Stimulated activated CD4-positive, alpha-beta T cell treated with anti-CD3 and anti-CD28 coated beads, Interleukin-2, amount 100 ng/mL, for 24 hours (primary cell): ENCODE measurements around the gene FBXO36.

Experiments used
- DNase-seq, 2 donors: peaks; one replicate each; pipeline ENCODE4 v3.0.0-alpha.2; 2020

FBXO36 gene

DNA sequence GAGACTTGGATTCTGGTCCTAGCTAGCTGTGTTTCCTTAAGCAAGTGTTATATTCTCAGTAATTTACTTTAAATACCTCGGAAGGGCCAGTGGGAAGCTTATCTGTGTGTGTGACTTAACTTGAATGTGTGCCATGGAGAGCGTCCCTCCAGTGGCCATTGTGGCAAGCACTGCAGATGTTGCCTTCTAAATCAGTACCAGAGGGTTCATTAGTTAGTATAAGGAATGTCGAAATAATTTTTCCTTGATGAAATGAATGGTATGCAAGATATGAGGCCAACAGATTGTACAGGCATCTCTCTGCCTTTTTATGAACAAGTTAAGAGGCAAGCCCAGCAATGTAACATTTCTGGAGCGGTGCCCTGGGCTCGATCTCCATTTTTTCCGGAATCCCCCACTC lies 52.0 kb downstream of the FBXO36 start:
- DNase-seq = no peak

DNA sequence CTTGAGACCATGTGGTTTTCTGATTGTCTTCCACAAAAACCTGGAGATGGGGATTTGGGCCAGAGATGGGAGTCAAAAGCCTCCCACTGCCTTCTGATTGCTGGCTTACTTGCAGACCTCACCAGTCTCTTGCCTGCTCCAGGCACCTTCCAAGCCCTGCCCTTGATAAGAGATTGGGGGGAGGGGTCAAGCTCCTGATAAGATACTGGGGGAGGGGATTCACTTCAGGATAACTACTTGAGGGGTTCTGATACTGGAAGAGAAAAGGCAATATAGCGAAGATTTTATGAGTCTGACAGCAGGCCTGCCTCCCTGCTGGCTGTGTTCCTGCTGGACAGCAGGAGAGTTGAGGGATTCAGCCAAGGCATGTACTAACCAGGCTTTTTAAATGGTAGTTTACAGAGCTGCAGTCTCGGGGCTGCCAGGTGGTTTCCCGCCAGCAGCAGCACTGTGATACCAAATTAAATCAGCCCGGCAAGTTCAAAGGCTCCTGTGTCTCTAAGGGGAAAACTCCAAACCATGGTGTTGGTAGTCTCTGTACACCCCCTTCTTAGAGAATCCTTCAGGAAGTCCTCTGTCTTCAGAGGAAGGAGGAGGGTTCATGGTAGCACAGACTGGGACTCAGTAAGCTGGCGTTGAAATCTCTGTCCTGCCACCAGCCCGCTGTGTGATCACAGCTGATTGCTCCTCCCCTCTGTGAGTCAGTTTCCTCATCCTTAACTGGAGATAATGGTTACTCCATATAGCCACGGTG lies 58.3 kb downstream of the FBXO36 start:
- DNase-seq = peak; percentile 7 to 17

DNA sequence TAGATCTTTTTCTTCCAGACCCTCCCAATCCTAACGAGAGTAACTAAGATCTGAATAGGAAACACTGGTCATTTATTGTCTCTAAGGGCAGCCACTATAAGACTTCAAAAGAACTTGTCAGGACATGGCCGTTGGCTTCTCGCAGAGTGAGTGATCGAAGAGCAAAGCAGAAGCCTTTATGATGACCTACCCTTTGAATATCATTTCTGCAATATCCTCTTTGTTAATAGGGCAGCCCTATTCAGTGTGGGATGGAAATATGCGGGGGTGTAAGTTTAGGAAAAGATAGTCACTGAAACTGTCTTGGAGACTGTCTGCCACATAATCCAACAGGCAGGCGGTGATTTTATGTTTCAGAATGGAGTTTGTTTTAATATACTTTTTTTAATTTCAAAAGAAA lies 70.9 kb downstream of the FBXO36 start:
- no peak for DNase-seq

DNA sequence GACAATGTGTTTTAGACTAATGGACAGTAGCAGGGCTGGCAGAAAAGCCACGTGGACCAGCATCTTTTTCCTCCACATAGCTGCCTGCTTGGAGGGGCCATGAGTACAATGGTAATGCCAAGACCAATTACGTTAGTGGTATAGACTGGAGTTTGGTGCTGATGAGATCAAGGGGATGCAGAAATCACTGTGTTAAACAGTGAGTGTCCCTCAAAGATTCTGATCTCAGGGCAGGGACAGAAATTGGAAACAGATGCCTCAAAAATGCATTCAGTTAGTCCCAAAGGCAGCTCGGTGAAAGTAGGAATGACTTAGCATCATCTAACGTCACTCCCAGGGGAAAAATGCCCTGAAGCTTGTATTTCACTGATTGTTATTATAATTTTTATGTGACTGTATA lies 74.0 kb downstream of the FBXO36 start:
- no peak for DNase-seq

DNA sequence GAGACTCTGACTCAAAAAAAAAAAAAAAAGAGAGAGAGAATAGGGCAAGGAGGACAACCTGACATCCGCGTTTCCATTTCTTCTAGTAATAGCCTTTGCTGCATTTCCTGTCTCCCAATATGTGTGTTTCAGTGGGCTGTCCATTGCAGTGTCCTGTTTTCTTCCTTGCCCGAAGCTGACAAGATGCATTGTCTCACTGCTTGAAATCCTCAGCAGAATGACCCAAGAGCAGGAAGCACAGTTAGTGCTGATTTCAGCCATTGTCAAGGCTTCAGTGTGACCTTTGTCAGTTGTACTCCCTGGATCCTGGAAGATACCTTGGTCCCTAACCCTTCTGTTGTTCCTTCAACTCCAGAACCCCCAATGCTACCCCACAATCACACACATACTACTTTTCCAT lies 75.3 kb downstream of the FBXO36 start:
- no peak for DNase-seq

DNA sequence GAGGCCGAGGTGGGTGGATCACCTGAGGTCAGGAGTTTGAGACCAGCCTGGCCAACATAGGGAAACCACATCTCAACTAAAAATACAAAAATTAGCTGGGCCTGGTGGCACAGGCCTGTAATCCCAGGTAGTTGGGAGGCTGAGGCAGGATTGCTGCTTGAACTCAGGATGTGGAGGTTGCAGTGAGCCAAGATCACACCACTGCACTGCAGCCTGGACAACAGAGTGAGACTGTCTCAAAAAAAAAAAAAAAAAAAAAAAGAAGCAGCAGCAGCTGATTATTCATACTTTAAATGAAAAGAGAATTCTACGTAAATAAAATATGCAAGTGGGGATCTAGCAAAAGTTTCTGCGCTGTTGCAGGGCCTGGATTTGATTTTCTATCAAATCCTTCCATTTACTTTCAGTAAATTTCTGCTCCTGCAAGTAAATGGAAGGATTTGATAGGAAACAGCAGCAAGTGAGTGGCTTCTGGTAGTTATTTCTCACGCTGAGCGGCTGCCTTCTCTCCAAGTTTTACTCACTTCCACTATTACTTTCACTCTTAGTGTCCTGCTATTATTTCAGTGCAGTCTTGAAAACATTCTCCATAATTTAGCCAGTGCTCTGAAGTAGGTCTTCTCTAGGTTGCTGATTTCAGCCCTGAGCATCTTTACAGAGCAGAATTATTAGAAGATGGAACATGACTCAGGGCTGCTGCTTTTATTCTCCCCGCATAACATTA lies 78.0 kb downstream of the FBXO36 start:
- DNase-seq = no peak

DNA sequence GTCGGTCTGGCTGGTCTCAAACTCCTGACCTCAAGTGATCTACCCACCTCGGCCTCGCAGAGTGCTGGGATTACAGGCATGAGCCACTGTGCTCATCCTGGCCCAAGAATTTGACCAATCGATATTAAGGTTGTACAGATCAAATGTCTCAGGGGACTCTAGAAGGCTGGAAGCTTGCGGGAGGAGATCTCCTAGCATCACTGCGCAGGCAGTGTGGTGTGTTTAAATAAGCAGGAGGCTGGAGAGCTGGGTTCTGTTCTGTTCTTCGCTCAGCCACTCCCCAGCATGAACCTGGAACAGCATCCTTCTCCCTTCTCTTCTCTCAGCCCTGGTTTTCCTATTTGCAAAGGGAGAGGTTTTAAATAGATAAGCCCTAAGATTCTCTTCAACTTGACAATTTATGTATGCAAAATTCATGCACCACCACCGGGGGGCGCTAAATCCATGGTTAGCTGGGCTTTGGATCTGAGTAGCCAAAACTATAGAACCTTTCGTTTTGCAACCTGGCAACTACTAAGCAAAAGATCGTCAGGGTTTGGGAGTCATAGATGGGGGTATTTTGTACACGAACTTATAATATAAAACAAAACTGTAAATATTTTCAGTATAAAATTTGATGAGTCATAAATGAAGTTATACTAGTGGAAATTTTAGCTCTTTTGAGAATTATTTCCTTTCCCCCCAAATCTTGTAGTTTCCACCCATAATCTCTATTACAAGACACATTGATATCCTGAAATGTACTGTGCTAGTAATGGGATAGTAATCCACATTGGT lies 85.8 kb downstream of the FBXO36 start:
- DNase-seq = peak; percentile 90 to 92

DNA sequence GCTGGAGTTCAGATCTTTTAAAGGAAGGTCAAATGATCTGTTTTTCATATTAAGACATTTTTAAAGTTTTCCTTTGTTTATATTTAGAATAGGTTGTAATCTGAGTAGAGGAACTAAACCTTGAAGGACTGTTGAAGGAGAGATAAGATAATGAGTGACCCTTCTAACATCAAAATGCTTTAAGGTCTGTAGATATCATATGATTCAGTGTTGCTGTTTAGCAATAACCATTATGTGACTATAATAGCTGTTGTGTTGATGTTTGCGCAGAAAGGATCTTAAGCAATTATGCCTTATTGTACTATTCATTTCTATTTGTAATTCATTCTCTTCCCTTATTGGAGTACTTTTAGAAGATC lies 86.4 kb downstream of the FBXO36 start:
- no peak for DNase-seq

DNA sequence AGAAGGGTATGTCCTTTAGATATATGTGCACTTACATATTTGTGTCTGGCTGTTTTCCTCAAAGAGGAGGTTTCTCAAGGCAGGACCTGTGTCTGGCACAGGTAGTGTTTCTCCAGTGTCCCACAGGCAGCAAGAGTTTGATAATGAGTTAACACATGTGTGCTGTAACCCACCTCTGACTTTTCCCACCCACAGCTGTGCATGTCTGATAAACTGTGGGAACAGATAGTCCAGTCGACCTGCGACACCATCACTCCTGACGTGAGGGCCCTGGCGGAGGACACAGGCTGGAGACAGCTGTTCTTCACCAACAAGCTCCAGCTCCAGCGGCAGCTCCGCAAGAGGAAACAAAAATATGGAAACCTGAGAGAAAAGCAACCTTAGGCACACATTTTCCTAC lies 88.2 kb downstream of the FBXO36 start:
- DNase-seq = no peak

DNA sequence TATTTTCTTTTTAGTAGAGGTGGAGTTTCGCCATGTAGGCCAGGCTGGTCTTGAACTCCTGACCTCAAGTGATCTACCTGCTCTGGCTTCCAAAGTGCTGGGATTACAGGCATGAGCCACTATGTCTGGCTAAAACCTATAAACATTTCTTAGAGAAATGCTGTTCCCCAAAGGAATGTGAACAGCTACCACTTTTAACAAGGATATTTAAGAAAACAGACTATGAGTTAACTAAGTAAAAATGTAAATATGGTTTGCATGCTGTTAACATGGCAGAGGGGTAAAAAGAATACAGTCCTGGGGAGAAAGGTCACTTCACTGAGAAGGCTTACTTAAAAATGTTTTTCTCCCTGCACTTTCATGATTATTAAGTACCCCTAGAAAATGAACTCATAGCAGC lies 89.3 kb downstream of the FBXO36 start:
- DNase-seq = no peak

DNA sequence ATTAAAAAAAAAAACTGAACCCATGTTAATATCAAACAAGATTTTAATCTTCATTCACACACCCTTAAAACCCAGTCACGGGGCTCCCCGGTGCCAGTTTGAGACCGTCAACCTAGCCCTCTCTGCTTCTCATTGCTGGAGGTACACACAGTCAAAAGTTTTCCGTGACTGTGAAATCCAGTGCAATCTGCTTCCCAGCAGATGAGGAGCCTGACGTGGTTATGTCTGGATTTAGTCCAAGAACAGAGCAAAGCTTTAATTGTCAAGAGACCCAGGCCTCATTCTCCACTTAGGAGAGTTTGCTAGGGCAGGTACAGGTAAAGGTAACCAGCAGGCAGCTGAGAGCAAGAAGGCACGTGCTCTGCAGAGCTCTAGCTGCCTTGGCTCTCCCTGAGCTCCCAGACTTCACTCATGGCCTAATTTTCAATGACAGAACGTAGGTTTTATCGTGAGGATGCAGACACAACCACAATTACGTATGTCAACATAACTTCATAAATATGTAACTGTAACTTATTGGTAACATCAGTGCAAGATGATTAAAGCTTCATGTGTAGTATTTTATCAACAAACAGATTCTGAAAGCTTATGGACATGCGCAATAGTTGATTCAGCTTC lies 90.1 kb downstream of the FBXO36 start:
- no peak for DNase-seq

DNA sequence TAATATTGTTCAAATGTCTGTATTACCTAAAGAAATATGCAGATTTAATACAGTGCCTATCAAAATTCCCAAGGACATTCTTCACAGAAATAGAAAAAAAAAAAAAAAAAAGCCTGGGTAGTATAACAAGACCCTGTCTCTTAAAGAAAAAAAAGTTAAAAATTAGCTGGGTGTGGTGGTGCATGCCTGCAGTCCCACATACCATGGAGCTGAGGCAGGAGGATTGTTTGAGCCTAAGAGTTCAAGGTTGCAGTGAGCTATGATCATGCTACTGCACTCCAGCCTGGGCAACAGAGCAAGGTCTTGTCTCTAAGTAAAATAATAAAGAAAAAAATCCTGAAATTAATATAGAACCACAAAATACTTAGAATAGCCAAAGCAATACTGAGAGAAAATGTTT lies 94.5 kb downstream of the FBXO36 start:
- no peak for DNase-seq

DNA sequence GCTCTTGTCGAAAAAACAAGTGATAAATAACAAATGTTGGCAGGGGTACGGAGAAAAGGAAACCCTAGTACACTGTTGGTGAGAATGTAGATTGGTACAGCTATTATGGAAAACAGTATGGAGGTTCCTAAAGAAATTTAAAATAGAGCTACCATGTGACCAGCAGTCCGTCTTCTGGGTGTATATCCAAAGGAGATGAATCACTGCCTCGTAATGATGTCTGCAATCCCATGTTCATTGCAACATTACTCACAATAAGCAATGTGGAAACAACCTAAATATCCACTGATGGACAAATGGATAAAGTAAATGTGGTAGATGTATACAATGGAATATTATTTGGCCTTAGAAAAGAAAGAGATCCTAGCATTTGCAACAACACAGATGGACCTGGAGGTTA lies 95.8 kb downstream of the FBXO36 start:
- DNase-seq = no peak

DNA sequence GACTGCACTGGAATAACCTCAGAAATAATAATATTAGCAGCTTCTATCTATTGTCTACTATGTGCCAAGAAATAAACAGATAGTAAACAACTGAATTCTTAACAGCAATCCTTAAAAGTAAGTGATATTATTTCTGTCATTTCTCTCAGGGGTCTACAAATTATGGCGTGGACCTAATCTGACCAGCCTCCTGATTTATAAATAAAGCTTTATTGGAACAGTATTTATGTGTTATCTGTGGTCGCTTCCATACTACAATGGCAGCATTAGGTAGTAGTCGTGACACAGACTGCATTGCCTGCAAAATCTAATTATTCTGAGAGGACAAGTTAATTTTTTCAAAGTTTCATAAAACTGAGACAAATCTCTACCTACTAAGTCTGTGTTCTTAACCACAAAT lies 97.4 kb downstream of the FBXO36 start:
- no peak for DNase-seq

DNA sequence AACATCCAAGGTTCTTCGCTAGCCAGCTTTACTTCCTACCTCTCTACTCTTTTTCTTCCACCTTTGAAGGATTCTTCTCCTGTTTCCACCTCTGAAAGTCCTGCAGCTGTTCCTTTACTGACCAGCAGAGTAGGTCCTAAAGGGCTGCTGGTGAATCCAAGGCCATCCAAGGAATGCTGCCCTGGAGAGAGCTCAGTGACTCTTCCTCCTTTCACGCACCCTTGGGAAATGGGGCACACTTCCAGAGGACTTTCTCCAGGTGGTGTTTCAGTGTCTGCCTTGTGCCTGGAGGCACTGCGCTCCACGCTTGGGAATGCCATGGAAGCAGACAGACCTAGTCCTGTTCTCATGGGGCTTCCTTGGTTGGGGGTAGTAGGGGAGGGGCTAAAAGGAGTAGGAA lies 101.0 kb downstream of the FBXO36 start:
- no peak for DNase-seq

DNA sequence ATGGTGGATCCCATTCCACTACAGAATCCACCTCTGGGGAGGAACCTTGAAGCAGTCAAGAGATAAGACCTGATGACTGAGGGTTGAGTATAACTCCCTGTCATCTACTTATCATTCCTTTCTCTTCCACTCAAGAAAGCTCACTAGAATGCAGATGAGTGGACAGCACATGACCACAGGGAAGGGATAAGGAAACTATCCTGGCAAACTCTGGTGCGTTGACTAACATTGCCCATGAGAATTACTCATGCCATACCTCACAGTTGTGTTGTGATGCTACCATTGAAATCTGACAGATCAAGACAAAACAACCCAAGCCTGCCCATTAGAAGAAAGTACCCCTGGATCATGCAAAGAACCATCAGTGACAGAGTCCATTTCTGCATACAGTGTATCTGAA lies 119.9 kb downstream of the FBXO36 start:
- DNase-seq = no peak

DNA sequence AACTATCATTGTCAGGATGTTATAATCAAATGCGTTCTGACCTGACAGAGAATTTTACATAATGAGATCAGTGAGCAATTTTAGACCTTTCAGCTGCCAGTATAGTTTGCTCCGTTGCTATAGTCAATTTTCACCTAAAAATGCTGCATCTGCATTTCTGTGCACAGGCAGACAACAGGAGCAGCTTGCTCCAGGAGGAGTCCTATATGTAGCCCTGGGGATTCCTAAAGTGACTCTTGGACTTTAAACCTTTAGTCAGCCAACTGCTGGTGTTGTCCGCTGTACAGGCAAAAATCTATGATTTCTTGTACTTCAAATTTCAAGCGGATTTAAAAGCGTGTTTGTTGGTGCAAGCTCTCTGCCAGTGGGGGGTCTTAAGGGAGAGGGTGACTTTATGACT lies 120.7 kb downstream of the FBXO36 start:
- no peak for DNase-seq

DNA sequence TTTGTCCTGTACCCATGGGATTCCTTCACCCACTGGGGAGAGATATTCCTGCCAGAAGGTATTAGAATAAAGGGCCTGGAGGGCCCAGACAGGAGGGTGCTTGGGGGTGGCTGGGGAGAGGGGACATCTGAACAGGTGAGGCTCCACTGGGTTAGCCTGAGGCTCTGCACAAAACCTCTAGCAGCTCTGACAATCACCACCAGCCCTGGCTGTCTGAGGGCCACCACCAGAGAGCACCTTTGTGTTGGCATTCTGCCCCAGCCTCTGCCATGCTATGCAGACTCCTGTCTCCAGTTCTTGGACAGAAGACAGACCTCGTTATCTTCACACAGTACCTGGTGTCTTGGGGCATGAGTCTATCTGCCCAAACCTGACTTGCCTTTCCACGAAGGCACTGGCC lies 121.2 kb downstream of the FBXO36 start:
- DNase-seq = no peak

DNA sequence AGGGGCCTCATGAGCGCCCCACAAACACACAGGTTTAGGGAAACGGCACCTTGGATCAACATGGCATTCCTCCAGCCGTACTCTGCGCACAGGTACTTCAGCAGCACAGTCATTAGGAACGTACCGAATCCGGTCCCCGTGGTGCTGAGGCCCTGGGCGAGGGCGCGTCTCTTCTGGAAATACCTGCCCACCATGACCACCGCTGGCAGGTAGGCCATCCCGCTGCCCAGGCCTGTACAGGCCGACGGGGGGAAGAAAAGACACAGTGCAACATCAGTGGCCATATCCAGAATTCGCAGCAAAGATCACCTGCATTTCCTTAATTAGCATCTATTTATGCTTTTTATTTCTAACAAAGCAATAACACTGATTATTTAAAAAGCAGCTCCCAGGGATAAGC lies 124.2 kb downstream of the FBXO36 start:
- no peak for DNase-seq

DNA sequence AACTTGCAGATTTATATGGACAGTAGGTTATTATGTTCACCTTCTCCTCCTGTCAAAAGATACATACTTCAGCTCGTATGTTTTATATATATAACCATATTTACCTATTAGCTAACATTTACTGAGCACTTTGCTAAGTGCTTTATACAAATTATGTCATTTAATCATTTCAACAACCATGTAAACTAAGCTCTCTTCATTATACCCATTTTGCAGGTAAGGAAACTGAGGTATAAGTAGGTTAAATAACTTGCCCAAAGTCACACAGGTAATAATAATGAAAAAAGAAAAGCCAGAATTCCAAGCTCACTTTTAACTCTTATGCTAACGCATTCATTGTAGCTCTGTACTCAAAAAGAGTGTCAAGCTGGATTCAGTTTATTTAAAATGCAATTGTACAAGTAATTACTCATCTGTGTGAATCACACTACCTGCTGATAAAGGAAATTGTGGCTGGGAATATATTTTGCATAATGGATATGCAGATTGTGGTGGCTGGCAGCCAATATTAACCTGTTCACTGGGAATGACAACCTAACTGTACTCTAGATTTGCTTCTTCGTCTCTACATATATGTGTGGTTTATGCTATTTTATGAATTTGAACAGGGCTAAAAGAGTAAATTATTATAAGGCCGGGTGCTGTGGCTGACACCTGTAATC lies 125.8 kb downstream of the FBXO36 start:
- DNase-seq = no peak

DNA sequence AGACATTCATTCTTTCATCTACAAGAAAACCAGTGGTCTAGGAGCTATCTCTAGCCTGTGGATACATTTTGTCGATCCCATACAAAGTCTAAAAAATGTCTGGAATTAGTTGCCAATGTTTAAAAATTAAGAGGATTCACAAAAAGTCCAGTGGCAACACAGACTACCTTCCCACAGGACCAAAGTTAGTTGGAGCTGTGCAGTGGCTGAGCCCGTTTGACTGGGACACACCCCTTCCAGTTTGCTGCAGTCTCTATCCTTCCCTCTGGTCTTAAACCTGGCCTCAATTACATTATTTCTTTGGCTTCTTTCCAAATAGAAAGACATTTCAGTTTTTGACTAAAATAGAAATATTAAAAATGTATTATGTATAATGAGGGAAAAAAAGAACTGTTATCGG lies 127.8 kb downstream of the FBXO36 start:
- no peak for DNase-seq

DNA sequence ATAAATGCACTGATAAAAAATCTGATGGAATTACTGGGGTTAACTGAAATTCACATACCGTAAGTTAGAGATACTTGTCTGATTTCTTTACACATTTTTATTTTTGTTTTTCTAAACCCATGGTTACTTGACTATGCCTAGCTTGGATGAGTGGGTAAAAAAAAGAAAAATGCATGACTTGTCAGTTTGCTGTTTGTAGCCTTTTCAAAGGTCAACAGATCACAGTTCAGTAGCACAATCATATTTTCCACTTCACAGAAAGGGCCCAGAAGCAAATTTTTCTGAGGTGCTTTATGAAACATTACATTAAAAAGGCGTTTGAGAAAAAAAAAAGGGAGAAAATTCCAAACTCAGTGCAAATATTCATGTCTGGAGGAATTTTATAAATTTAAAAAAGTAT lies 130.0 kb downstream of the FBXO36 start:
- DNase-seq = no peak
